GM12873 (cell line): Measurements from ENCODE around the gene CHRNB1.

Source experiments
- TF ChIP-seq, protein P1 (sequence below): IDR thresholded peaks from 2 replicates; pipeline ENCODE4 v1.5.1; 2012; ENCODE audit warnings: low read depth, mild to moderate bottlenecking, moderate library complexity, low read length, control low read depth; ENCODE audit not compliant: insufficient read depth; ENCODE audit errors: missing control alignments

Gene CHRNB1

DNA sequence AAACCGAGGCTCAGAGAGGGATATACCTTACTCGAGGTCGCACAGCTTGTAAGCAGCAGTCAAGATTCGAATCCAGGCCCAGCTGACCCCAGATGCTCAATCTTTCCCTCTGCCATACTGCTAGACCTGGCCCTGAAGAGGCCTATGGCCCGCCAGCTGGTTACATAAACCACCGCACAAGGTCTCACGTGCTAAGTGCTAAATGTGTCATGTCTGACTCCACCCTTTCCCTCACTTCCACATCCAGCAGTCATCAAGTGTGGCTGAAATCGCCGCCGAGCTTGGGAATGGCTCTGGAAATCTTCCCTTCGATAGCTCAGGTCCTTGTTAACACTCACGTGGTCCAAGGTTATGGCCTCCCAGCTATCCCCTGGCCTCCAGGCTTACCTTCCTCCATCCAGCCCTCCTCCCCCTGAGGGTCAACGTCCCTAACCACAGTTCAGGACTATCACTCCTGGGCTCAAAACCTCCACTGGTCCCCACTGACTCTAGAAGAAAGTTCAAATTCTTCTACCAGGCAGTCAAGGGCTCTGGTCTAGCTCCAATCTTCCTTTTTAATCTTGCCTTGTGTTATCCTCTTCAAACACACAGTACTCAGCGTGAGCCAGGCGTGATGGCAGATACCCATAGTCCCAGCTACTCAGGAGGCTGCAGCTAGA is 31.0 kb downstream of the CHRNB1 start:
- TF ChIP-seq, protein P1, sequence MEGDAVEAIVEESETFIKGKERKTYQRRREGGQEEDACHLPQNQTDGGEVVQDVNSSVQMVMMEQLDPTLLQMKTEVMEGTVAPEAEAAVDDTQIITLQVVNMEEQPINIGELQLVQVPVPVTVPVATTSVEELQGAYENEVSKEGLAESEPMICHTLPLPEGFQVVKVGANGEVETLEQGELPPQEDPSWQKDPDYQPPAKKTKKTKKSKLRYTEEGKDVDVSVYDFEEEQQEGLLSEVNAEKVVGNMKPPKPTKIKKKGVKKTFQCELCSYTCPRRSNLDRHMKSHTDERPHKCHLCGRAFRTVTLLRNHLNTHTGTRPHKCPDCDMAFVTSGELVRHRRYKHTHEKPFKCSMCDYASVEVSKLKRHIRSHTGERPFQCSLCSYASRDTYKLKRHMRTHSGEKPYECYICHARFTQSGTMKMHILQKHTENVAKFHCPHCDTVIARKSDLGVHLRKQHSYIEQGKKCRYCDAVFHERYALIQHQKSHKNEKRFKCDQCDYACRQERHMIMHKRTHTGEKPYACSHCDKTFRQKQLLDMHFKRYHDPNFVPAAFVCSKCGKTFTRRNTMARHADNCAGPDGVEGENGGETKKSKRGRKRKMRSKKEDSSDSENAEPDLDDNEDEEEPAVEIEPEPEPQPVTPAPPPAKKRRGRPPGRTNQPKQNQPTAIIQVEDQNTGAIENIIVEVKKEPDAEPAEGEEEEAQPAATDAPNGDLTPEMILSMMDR: no peak

DNA sequence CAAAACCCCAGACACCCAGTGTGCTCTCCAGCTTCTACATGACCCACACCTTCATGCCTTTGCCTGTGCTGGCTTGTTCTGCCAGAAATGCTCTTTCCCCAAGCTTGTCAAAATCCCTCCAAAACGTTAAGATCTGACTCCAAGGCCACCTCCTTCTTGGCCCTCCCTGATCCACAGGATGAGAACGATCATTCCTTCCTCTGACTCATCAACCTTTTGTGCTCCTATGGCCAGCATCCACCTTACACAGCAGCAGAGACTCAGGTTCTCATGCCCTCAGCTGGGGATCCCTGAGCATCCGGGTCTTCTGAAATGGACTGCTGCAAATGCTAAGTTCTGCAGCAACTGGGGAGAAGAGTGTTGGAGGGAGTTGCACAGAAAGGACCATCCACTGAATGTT is 31.6 kb downstream of the CHRNB1 start:
- TF ChIP-seq, protein P1: no peak

DNA sequence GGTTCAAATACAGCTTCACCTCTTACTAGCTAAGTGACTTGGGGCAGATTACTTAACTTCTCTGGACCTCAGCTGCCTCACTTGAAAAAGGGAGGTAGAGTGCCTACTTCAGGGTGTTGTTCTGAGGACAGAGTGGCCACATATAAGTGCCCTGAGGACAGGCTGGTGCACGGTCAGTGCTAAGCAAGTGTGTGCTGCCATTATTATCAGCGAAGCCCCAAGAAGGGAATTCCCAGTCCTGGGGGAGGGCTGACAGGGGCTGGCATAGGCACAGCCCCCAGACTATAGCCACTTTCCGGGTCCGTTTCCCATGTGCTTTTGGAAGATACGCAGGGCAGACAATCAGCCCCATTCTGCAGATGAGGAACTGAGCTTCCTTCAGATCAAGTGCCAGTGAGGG is 32.1 kb downstream of the CHRNB1 start:
- TF ChIP-seq, protein P1: no peak

DNA sequence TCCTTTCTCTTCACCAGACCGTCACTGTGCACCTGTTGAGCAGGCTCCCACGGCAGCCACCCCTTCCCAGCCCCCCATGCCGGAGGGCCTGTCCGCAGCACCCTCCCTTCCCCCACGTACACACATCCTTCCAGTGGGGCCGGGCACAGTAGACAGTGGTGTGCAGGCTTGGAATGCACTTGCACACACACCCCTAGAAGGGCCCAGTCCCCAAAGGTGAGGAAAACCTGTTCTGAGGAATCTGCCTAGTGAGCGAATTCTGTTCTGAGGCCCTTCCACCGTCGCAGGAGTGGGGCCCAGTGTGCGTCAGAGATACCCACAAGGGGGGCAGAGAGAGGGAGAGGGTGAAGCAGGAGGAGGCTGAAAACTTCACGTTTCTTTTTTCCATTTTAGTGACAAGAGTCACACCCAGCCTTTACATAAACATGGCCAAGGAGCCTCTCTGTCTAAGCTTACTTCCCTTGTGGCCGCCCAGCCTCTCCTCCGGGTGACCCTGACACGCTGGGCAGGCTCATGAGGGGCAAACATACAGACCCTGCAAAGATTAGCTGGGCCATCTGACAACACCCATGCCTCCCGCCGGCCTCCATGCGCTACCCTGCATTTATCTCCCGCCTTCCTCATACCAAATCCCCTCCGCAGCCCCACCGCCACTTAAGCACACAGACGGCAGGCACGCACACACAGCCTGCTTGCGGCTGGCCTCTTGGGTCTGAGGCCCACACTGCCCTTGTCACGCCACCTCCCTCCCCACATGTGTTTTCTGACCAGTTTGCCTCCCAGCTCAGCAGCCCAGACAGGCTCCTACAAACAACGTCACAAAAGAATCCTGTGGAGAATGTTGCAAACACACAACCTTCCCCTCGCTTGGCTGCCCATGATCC is 32.8 kb downstream of the CHRNB1 start:
- TF ChIP-seq, protein P1: no peak

DNA sequence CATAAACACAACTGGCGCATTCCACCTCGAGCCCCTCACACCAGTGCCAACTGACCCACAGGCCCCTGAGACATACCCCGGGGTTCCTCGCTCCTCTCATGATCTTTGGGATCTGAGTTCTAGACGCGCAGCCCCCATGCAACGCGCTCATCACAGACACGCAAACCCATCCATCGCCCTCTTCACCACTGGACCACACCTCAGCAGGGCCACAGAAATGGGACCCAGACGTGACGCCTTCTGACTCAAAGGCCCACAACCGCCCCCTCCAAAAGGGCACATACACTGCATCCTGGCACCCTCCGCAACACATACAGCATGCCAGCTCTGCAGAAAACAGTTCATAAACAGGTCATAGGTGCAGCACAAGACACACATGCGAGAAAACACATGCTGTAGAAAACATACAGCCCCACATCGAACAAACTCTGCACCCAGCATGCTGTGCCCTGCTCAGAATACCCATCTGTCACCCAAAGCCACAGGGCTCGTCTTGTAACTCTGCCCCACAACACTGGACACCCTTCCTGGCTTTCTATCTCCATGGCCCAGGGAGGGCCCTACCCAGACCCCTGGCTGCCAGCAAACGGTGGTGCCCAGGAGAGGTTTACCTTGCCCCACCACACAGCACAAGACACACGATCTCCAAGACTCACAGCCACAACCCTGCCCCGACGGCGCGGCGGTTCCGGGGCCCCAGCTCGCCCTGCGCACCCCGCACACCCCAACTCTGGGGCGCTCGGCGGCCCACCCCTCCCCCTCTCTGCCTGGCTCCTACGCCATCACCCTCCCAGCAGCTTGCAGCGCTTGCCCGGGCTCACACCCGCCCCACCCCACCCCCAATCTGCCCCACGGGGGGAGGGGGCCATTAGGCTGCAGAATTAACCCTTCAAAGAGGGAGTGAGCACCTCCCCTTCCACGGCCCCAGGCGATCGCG is 33.7 kb downstream of the CHRNB1 start:
- TF ChIP-seq, protein P1: no peak

DNA sequence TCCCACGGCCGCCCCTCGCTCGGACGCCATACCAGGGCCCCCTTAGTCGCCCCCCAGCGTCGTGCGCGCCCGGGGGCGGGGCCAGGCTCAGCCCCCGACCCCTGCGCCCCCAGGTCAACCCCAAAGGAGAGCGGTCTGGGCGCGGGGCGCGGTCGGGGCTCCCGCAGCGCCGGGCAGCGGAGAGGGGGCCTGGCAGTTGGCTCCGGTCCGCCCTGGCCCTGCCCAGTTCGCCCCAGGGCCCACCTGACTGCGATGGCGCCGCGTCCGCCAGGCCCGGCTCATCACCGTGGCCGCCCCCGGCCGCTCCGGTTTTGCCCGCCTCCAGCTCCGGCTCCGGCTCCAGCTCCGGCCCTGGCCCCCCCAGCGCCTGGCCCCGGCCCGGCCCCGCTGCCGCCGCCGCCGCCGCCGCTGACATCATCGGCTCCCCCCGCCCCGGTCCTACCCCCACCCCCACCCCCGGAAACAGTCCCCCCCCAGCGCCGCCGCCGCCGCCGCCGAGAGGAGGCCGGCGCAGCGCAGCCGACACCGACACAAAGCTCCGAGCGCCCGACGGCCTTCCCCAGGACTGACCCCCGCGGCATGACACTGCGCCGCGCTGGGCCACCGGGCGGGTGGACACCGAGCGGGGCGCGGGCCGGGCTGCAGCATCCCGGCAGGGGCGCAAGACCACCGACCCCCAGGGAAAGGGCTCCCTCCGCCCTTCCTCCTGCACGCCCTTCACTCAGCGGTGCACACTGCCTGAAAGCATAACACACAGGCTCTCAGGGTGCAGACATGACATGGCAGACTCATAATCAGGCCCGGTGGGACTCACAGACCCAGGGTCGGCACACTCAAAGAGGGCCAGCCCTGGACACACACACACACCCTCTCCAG is 34.6 kb downstream of the CHRNB1 start, which contains the start of gene ZBTB4:
Gene ZBTB4 (minus strand): TSS at position 419 of the 876 bp plus-strand sequence. CDS start 12,830 bp downstream, outside the sequence.
- TF ChIP-seq, protein P1: no peak
